SKM-1 (cell line): Measurements from ENCODE around the gene MOB1B.
"Not testable (repeated sequence)": the region's sequence is repeated elsewhere in the genome, so short reads cannot be mapped to it uniquely, and the experiment has no call there.

Experiments
- DNase-seq: peaks from one replicate; lab custom pipeline; 2025; ENCODE audit not compliant: unreplicated experiment; lab: John Stamatoyannopoulos, UW

The MOB1B gene

DNA sequence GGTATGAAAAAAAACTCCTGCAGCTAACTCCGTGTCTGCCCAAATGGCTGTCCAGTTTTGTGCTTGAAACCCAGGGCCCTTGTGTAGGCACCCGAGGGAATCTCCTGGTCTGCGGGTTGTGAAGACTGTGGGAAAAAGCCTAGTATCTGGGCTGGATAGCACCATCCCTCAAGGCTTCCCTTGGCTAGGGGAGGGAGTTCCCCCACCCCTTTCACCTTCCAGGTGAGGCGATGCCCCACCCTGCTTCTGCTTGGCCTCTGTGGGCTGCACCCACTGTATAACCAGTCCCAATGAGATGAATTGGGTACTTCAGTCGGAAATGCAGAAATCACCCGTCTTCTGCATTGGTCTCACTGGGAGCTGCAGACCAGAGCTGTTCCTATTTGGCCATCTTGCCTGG is 102.9 kb downstream of the MOB1B start:
- not testable (repeated sequence) for DNase-seq

DNA sequence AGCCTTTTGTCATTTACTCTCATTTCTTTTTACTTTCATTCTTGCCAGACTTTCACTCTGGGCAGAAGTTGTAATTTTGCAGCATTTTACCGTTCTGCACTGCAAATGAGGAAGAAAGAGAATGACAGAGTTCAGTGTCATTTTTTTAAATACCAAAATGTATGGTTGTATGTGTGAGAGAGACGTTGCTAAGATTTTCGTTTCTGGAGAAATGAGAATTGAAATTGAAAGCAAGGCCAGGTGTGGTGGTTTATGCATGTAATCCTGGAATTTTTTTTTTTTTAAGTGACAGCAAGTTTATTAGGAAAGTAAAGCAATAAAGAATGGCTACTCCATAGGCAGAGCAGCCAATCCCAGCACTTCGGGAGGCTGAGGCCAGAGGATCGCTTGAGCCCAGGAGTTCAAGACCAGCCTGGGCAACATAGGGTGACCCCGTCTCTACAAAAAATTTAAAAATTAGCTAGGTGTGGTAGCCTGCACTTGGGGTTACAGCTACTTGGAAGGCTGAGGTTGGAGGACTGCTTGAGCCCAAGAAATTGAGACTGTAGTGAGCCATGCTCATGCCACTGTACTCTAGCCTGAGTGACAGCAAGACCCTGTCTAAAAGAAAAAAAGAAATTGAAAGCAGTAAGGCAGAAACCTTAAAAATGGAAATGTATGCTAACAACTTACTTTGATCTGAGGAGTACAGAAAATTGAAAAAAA is 104.2 kb downstream of the MOB1B start:
- no peak for DNase-seq

DNA sequence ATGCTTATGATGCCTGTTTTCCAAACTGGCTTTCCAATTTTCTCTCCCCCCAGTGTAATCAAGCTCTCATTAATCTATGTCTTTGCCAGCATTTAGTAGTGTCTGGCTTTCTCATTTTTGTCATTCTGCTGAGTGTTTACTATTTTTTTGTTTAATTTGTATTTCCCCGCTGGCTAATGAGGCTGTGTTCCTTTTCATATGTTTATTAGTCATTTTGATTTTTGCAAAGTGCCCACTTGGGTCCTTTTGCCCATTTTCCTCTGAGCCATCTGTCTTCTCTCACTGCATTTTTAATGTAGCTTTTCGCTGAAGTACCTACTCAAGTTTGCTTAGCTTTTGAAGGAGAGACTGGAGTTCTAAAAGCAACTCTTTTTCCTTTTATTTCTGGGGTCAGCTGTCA is 106.0 kb downstream of the MOB1B start:
- no peak for DNase-seq

DNA sequence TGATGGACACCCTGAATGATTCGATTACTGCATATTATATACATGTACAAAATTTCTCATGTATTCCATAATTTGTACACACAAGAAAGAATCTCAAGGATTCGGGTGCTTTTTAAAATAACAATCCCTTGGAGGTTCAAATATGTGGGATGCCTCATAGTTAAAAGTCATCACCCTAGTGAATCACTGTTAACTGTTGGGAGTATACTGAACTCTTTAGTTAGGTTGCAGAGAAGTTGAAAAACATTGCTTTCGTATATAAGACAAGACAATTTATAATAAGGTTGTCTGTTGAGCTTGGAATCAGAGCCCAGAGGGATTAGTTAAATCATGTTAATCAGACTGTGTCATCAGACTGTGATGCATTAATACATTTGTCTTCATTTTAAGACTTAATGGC is 106.9 kb downstream of the MOB1B start:
- DNase-seq = no peak

DNA sequence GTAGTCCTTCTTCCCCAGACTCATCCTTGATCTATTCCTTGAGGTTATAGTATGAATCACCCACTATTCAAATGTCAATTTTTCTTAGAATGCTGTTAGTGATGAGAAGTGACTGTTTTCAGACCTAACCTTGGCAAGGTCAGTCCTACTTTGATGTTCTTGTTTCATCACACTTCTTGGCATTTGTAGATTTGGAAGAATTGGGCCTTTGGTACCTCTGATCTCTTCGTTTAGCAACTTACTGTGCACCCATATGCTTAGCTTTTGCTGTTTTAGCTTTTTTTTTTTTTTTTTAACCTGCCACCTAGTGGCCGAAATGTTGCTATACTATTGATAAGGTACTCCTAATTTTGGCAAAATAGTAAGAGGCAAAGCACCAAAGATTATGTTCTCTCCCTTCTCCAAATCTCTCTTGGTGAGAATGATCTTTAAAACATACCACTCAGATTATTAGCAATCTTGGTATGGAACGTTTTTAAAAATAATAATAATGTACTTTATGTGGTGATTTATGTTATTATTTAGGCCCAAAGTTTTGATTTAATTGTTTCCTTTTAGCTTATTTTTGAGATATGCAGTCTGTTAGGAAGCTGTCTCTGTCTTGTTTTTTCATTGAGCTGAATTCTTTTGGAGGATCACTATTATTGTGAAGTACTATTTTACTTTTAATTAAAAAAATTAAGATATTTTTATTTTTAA is 107.9 kb downstream of the MOB1B start:
- DNase-seq = no peak

DNA sequence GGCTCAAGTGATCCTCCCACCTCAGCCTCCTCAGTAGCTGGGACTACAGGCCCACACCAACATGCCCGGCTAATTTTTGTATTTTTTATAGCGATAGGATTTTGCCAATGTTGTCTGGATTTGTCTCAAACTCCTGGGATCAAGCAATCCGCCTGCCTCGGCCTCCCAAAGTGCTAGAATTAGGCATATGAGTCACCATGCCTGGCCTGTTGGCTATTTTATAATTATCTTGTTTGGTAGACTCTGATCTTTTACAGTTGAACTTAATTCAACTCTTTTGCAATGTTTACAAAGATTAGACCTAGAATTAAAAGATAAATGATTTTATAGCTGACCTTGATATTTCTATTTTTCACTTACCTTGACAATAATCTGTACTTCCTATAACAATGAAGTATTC is 109.3 kb downstream of the MOB1B start:
- DNase-seq = no peak

DNA sequence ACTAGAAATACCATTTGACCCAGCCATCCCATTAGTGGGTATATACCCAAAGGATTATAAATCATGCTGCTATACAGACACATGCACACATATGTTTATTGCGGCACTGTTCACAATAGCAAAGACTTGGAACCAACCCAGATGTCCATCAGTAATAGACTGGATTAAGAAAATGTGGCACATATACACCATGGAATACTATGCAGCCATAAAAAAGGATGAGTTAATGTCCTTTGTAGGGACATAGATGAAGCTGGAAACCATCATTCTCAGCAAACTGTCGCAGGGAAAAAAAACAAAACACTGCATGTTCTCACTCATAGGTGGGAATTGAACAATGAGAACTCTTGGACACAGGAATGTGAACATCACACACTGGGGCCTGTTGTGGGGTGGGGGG is 115.2 kb downstream of the MOB1B start:
- not testable (repeated sequence) for DNase-seq

DNA sequence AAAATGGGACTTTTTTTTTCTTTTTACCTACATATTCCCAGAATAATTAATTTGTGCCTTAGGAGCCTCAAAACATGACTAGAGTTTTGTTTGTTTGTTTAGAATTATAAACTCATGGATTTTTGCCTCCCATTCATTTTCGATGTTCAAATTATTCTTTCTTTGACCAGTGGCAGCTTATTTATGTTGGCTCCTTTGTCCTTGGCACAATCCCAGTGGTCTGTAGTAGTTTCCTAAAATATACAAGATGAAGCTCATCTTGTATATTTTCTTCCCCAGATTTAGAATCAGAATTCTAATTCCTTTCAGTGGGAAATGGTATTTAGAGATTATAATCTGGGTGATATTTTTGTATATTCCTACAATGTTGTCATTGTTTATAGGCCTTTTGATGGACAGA is 118.4 kb downstream of the MOB1B start:
- DNase-seq = no peak

DNA sequence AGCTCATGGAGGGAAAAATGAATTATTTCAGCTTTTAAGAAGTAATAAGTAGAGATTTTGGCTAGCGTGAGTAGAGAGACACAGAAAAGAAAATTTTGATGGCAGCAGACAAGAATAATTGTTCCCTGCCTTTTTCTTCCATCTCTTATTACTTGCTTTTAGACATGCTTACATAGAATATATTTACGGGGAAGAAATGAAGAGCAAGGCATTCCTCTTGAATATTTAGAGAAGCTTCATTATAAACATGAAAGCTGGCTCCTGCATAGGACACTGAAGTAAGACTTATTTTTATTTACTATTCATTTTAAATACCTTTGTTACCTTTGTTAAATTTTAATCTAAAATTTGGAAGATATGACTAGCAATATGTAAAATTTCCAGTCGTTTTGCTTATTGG is 123.5 kb downstream of the MOB1B start:
- DNase-seq = no peak

DNA sequence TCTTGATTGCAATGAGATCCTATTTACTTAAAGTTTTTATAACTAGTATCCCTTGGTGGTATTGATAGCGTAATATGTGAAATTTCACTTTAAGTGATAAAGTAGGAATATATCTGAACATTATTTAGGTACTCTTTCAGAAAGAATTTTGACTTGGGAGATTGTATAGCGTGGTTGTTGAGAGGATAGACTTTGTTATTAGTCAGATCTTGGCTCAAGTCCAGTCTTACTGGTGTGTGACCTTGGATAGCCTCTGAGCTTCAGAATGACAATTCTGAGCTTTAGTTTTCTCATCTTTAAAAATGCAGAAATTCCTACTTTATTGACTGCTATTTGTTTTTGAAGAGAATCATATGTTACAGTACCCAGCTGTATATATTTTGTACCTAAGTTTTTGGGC is 123.9 kb downstream of the MOB1B start:
- no peak for DNase-seq

DNA sequence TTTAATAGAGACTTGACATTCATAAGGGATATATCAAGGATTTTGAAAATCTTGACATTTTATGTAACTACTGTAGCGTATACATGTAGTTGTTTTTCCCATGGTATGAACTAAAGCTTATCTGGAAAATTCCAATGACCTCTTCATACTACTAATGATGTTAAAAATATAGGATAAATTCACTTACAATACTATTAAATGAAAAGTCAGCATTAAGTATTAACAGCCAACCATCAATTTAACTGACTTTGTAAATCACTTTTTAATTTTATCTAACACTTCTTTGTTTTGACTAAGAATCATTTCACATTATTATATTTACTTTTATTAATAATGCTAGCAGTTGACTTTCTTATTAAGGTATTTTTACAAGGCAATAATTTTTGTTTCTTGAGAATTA is 125.4 kb downstream of the MOB1B start:
- no peak for DNase-seq

DNA sequence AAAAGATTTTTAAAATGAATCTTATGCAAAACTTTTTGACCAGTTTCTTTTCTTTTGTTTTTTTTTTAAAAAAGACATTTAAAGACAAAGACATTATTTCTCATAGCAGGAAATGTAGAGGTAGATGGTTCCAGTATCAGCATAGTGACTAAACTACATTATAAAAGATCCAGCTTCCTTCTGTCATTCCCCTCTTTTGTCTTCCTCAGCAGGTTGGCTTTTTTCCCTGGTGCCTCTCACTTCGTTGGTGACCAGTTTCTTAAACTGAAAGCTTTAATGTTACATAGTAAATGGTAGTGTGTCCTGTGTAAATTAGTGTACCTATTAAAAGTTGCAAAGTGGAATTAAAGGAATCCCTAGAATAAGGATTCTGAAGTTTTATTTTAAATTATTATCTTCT is 127.3 kb downstream of the MOB1B start:
- DNase-seq = no peak

DNA sequence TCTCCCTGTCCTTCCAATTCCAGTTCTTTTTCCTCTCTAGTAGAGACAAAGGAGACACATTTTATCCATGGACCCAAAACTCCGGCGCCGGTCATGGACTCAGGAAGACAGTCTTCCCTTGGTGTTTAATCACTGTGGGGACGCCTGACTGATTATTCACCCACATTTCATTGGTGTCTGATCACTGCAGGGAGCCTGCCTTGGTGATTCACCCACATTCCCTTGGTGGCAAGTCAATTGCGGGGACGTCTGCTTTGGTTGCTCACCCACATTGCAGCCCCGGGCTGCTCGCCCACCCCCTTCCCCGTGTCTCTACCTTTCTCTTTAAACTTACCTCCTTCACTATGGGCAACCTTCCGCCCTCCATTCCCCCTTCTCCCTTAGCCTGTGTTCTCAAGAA is 129.9 kb downstream of the MOB1B start:
- not testable (repeated sequence) for DNase-seq
